Lower leg skin (tissue), 3 donors: ENCODE results near the gene SEC24C.

Experiments used
- CTCF ChIP-seq, 3 donors: fragments of 450-650 bp; IDR thresholded peaks; one replicate each; pipeline ENCODE4 v1.5.1; 2016; ENCODE audit warnings: antibody characterized with exemption in 3 of 3, mild to moderate bottlenecking in 3 of 3, moderate library complexity in 2 of 3
- POLR2A ChIP-seq, 2 donors: fragments of 450-650 bp; IDR thresholded peaks; one replicate each; pipeline ENCODE4 v1.6.1; 2016 to 2017; ENCODE audit warnings: antibody characterized with exemption in 2 of 2, mild to moderate bottlenecking in 1 of 2, moderate library complexity in 1 of 2

- TF ChIP-seq CTCF (IDR thresholded peaks at IDR 0.05) = no peak
- TF ChIP-seq POLR2A (IDR thresholded peaks at IDR 0.05) = no peak
Observed at GRCh38 chr10:73743327-73743904, 756 bp upstream of the SEC24C start.
